GM18867 (cell line): ENCODE data around the gene PACSIN3.
A peak's percentile ranks its signal among the peaks of the same experiment; 100 is the strongest.
"Not testable (repeated sequence)": the region's sequence is repeated elsewhere in the genome, so short reads cannot be mapped to it uniquely, and the experiment has no call there.

Source experiments
- ATAC-seq: cut with Tn5 transposase; IDR thresholded peaks from one replicate; pipeline ENCODE4 v1.9.1; 2021; ENCODE audit warnings: mild to moderate bottlenecking, moderate library complexity; ENCODE audit not compliant: unreplicated experiment

Gene PACSIN3

GRCh38 chr11:47186076-47186699 lies at the start of gene PACSIN3:
Gene PACSIN3, minus strand, starts transcription at chr11:47186434. Its CDS starts 3,707 bp downstream, at chr11:47182727.
- ATAC-seq = peak; percentile 59

- no peak for ATAC-seq
These were observed 48.9 kb upstream of the PACSIN3 start for GRCh38 chr11:47235163-47235562.

GRCh38 chr11:47234669-47235100 lies 48.5 kb upstream of the PACSIN3 start:
- no peak for ATAC-seq

- ATAC-seq = no peak
These were observed 47.9 kb upstream of the PACSIN3 start for GRCh38 chr11:47233989-47234668.

GRCh38 chr11:47233051-47233450 lies 46.8 kb upstream of the PACSIN3 start:
- no peak for ATAC-seq

- no peak for ATAC-seq
These were observed 42.9 kb upstream of the PACSIN3 start for GRCh38 chr11:47229161-47229560.

- ATAC-seq = peak; percentile 81
These were observed 39.5 kb upstream of the PACSIN3 start for GRCh38 chr11:47225552-47226400.

- ATAC-seq = no peak
These were observed 36.5 kb upstream of the PACSIN3 start for GRCh38 chr11:47222696-47223095.

- no peak for ATAC-seq
These were observed 34.2 kb upstream of the PACSIN3 start for GRCh38 chr11:47220401-47220821.

GRCh38 chr11:47216121-47216798 lies 30.0 kb upstream of the PACSIN3 start:
- ATAC-seq = peak; percentile 43

- no peak for ATAC-seq
These were observed 29.2 kb upstream of the PACSIN3 start for GRCh38 chr11:47215366-47215910.

- peak; percentile 63 for ATAC-seq
These were observed 27.8 kb upstream of the PACSIN3 start for GRCh38 chr11:47213950-47214565.

- no peak for ATAC-seq
These were observed 26.7 kb upstream of the PACSIN3 start for GRCh38 chr11:47212938-47213337.

GRCh38 chr11:47208628-47209027 lies 22.4 kb upstream of the PACSIN3 start:
- ATAC-seq = no peak

GRCh38 chr11:47208008-47208552 lies 21.8 kb upstream of the PACSIN3 start:
- ATAC-seq = not testable (repeated sequence)

GRCh38 chr11:47207459-47207858 lies 21.2 kb upstream of the PACSIN3 start:
- no peak for ATAC-seq

GRCh38 chr11:47206577-47206976 lies 20.3 kb upstream of the PACSIN3 start:
- ATAC-seq = not testable (repeated sequence)

GRCh38 chr11:47204637-47204989 lies 18.4 kb upstream of the PACSIN3 start:
- no peak for ATAC-seq

GRCh38 chr11:47202576-47202975 lies 16.3 kb upstream of the PACSIN3 start:
- no peak for ATAC-seq

GRCh38 chr11:47201015-47201414 lies 14.8 kb upstream of the PACSIN3 start:
- no peak for ATAC-seq
